Smooth muscle cell (in vitro differentiated cells): Measurements from ENCODE around the gene WDR27. TPM values are rescaled to one million over a fixed set of nuclear protein-coding genes. Genes with fewer than 3 reads are reported as not detected.

ENCODE experiments used
- DNase-seq: peaks from one replicate; lab custom pipeline; 2025; ENCODE audit not compliant: unreplicated experiment; lab: John Stamatoyannopoulos, UW
- H2AFZ ChIP-seq: fragments of 200-600 bp; sonication (generic); 2 replicates; pipeline ENCODE4 v1.6.0; 2016; ENCODE audit warnings: antibody characterized with exemption, low read depth, mild to moderate bottlenecking
- H3F3A ChIP-seq: fragments of 200-600 bp; sonication (generic); 2 replicates; pipeline ENCODE4 v1.6.0; 2017; ENCODE audit warnings: antibody characterized with exemption, low read depth
- H3K27ac ChIP-seq: fragments of 200-600 bp; sonication (generic); 2 replicates; pipeline ENCODE4 v1.5.1; 2016; ENCODE audit warnings: low read depth, mild to moderate bottlenecking
- H3K27me3 ChIP-seq: fragments of 200-600 bp; sonication (generic); 2 replicates; pipeline ENCODE4 v1.6.1; 2016; ENCODE audit warnings: low read depth, mild to moderate bottlenecking
- H3K36me3 ChIP-seq: fragments of 200-600 bp; sonication (generic); 2 replicates; pipeline ENCODE4 v1.5.1; 2016; ENCODE audit warnings: low read depth
- H3K4me1 ChIP-seq: fragments of 200-600 bp; sonication (generic); 2 replicates; pipeline ENCODE4 v1.5.1; 2016; ENCODE audit warnings: low read depth
- H3K4me2 ChIP-seq: fragments of 200-600 bp; sonication (generic); 2 replicates; pipeline ENCODE4 v1.6.0; 2016; ENCODE audit warnings: mild to moderate bottlenecking
- H3K4me3 ChIP-seq: fragments of 200-600 bp; sonication (generic); 2 replicates; pipeline ENCODE4 v1.5.1; 2016; ENCODE audit warnings: mild to moderate bottlenecking
- H3K79me2 ChIP-seq: fragments of 200-600 bp; sonication (generic); 2 replicates; pipeline ENCODE4 v1.6.0; 2016; ENCODE audit warnings: low read depth, mild to moderate bottlenecking
- H3K9ac ChIP-seq: fragments of 200-600 bp; sonication (generic); 2 replicates; pipeline ENCODE4 v1.6.0; 2016; ENCODE audit warnings: low read depth
- H3K9me3 ChIP-seq: fragments of 200-600 bp; sonication (generic); replicated peaks from 2 replicates; pipeline ENCODE4 v1.5.1; 2016; ENCODE audit warnings: low read depth
- H4K20me1 ChIP-seq: fragments of 200-600 bp; sonication (generic); 2 replicates; pipeline ENCODE4 v1.6.0; 2016; ENCODE audit warnings: low read depth
- WGBS: methylation state at CpG from one replicate; pipeline ENCODE4 v1.1.7; 2016; ENCODE audit warnings: low lambda C conversion rate; 5-methylcytosine and 5-hydroxymethylcytosine counted together
- polyA plus RNA-seq: library from polyadenylated mRNA; unstranded; fragments of >200 nt; fragmentation: Nextera tagmentation; extraction: Ambion mirVana; gene quantifications from 2 replicates; pipeline ENCODE4 v1.2.1, GENCODE V29; 2016
- total RNA-seq: library from RNA; depleted of rRNA; stranded (reverse); fragments of >200 nt; gene quantifications from 2 replicates; pipeline ENCODE4 v1.2.3, GENCODE V29; 2014
- TF ChIP-seq, protein P1 (sequence below): fragments of 200-600 bp; sonication (generic); IDR thresholded peaks from 2 replicates; pipeline ENCODE4 v1.5.1; 2017; ENCODE audit warnings: borderline replicate concordance, mild to moderate bottlenecking, antibody characterized with exemption; ENCODE audit not compliant: insufficient read depth, poor library complexity, severe bottlenecking

The WDR27 gene
- total and polyA plus RNA-seq, 2 experiments from 2014 or later: 26.0 to 47.0 TPM

DNA sequence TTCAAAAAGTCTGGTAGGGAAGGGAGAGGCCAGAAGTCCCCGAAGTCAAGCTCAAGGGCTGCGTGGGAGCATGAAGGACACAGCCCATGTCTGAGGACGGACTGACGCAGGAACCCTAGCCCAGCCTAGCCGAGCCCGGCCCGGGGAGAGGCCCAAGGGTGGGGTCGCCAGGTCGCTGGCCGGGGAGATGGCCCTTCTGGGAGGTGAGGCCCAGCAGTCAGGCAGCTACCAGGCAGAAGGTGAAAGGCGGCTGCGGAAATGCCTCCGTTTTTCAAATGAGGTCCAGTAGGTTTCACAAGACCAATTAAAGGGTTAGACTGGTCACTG lies 44.6 kb downstream of the WDR27 start:
- H3K27ac ChIP-seq: no peak overlapping the region
- H3K79me2 ChIP-seq: no peaks in the 10 kb centered on the region
- H3K9me3 ChIP-seq: no peaks in the 10 kb centered on the region
- no peaks in the 10 kb centered on the region for H3F3A ChIP-seq
- H3K9ac ChIP-seq: no peak overlapping the region
- H3K4me2 ChIP-seq: no peak overlapping the region
- no peaks in the 10 kb centered on the region for H3K27me3 ChIP-seq
- H3K36me3 ChIP-seq: no peaks in the 10 kb centered on the region
- H2AFZ ChIP-seq: no peak overlapping the region
- no peaks in the 10 kb centered on the region for H4K20me1 ChIP-seq
- no peak overlapping the region for H3K4me3 ChIP-seq
- TF ChIP-seq, protein P1, sequence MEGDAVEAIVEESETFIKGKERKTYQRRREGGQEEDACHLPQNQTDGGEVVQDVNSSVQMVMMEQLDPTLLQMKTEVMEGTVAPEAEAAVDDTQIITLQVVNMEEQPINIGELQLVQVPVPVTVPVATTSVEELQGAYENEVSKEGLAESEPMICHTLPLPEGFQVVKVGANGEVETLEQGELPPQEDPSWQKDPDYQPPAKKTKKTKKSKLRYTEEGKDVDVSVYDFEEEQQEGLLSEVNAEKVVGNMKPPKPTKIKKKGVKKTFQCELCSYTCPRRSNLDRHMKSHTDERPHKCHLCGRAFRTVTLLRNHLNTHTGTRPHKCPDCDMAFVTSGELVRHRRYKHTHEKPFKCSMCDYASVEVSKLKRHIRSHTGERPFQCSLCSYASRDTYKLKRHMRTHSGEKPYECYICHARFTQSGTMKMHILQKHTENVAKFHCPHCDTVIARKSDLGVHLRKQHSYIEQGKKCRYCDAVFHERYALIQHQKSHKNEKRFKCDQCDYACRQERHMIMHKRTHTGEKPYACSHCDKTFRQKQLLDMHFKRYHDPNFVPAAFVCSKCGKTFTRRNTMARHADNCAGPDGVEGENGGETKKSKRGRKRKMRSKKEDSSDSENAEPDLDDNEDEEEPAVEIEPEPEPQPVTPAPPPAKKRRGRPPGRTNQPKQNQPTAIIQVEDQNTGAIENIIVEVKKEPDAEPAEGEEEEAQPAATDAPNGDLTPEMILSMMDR: no peak
- no peak for DNase-seq
- WGBS: 98% methylated on average over 13 of the region's 13 CpGs
- H3K4me1 ChIP-seq: no peaks in the 10 kb centered on the region

DNA sequence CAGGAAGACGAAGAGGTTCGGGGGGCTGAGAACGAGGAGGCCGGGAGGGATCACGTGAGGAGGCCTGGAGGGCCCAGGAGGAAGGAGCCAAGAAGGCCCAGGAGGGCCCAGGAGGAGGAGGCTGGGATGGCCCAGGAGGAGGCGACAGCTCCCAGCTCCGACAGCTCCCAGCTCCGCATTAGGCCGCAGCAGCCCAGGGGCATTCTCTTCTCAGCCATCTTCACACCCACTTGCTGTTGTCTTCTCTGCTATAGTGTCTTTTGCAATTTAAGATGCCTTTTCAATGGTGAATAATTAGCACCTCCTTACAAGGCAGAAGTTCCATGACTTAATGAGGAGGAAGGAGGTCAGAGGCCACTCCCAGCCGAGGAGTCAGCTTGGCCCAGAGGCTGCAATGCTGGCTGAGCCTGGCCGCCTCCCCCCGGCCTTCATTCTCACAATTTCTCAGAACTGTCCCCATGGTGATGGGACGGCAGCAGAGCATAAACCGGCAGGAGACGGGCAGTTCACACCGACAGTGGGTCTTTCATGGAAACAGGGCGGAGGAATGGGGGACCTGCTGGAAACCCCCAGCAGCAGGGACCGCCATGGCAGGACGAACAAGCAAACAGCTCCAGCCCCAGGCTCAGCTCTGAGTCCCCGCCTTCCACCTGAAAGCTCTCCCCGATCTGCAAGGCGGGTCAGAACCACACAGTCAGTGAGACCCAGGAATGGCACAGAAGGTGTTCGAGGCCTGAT lies 45.1 kb downstream of the WDR27 start:
- Histone ChIP-seq H3K4me2 (no peak overlapping the region), H3K9me3 (no peaks in the 10 kb centered on the region), H3K9ac (no peak overlapping the region), H3K27ac (no peak overlapping the region), H3F3A (no peaks in the 10 kb centered on the region), H3K4me1 (no peaks in the 10 kb centered on the region), H3K36me3 (no peaks in the 10 kb centered on the region), H2AFZ (no peak overlapping the region), H4K20me1 (no peaks in the 10 kb centered on the region), H3K27me3 (no peaks in the 10 kb centered on the region), H3K79me2 (no peaks in the 10 kb centered on the region), H3K4me3 (no peak overlapping the region)
- WGBS: 96% methylated on average over 19 of the region's 23 CpGs
- TF ChIP-seq, protein P1: no peak
- DNase-seq: no peak

DNA sequence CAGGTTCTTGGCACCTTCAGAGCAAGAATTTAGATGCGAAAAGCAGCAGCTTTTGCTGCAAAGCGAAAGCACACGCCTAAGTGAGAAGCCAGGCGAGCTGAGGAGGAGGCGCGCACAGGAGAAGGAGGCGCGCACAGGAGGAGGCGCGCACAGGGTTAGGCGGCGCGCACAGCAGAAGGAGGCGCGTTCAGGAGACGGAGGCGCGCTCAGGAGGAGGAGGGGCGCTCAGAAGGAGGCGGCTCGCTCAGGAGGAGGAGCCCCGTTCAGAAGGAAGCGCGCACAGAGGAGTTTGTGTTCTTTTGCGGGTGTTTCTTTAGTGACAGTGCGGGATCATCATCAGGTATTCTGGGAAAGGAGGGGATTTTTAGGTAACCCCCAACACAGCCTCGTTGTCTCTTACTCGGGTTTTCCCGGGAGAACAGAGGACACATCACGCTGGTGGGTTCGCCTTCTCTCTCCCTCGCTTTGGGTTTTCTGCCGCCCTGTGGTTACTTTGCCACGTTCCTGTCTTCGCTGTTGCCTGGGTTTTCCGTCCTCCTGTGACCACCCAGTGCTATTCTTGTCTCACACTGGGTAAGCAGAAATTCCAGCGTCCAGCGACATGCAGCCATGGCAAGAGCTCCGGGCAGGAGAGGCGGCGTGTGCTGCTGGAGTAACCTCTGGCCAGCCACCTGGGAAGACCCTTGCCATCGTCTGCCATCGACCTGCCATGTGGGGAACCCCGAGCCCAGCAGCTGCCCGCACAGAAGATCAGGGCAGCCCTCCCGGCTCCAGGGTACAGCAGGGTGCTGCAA lies 47.0 kb downstream of the WDR27 start:
- Histone ChIP-seq H3K27ac (no peak overlapping the region), H3K79me2 (no peaks in the 10 kb centered on the region), H3K36me3 (no peaks in the 10 kb centered on the region), H3K27me3 (no peaks in the 10 kb centered on the region), H3F3A (no peaks in the 10 kb centered on the region), H3K4me3 (no peak overlapping the region), H3K9me3 (no peaks in the 10 kb centered on the region), H4K20me1 (no peaks in the 10 kb centered on the region), H3K4me2 (no peak overlapping the region), H3K4me1 (no peaks in the 10 kb centered on the region), H2AFZ (no peak overlapping the region), H3K9ac (no peak overlapping the region)
- TF ChIP-seq, protein P1: no peak
- 98% methylated on average over 46 of the region's 46 CpGs for WGBS
- no peak for DNase-seq
